ENCODE results near the gene ANKRD33B. TPM values are rescaled to one million over a fixed set of nuclear protein-coding genes. Genes with fewer than 3 reads are reported as not detected.

ANKRD33B gene
- total RNA-seq, 1 experiment from 2014 or later, result 9.6 TPM

DNA sequence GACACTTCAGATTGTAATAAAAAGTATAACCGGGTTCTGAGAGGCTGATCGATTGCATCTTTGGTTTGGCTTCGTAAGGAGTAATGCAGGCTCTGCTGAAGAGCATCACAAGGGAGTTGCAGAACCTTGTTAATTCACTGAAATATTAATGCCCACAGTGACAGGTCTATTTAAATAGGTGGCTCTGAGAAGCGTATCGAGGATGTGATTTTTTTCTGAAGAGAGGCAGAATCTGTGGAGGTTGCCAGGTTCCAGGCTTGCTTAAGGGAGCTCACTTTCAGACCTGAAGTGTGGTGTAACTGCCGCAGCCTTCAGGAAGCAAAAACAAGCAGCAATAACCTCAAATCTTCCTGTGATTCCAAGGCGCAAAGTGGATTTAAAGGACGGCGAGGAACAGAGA is 80.3 kb downstream of the ANKRD33B start:
- Histone ChIP-seq H3K4me3 (no peak overlapping the region), H3K27me3 (no peaks in the 10 kb centered on the region), H3K9me3 (no peaks in the 10 kb centered on the region), H3K36me3 (peaks cover 59% of the 10 kb centered on the region)
- no peak for DNase-seq

DNA sequence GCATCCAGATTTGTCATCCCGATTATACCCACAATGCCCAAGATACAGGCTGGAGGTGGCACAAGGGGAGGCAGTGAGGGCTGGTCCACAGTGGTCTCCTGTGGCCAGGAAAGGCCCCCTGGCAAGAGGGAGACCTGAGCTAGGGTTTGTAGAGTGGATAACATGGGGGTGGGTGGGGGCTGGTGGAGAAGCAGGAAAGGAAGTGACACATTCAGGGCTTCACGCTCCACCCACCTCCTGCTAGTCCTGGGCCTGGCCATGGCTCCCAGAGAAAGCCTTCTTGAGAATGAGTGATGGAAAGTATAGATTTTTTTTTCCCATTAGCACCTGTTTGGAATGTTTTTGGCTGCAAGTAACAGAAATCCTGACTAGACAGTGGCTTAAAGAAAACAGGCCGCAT is 81.3 kb downstream of the ANKRD33B start:
- H3K9me3 ChIP-seq, result no peaks in the 10 kb centered on the region
- H3K27me3 ChIP-seq, result no peaks in the 10 kb centered on the region
- H3K4me3 ChIP-seq, result no peak overlapping the region
- peaks cover 58% of the 10 kb centered on the region for H3K36me3 ChIP-seq
- no peak for DNase-seq

- no peaks in the 10 kb centered on the region for H3K27me3 ChIP-seq
- H3K36me3 ChIP-seq, result peaks cover 60% of the 10 kb centered on the region
- no peak overlapping the region for H3K4me3 ChIP-seq
- DNase-seq, result no peak
- no peaks in the 10 kb centered on the region for H3K9me3 ChIP-seq
Measured at GRCh38 chr5:10645671-10646070, 81.8 kb downstream of the ANKRD33B start.

DNA sequence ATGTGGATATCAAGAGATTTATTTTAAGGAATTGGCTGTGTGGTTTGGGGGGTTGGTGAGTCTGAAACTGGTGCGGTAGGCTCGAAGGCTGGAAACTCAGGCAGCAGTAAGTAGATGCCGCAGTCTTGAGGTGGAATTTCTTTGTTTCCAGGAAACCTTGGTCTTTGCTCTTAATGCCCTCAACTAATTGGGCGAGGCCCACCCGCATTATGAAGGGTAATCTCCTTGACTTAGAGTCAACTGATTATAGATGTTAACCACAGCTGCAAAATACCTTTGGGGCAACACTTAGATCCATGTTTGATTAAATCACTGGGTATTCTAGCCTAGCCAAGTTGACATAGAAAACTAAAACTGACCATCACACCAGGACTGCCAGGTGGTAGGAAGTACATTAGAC is 83.8 kb downstream of the ANKRD33B start:
- Histone ChIP-seq H3K9me3 (no peaks in the 10 kb centered on the region), H3K27me3 (no peaks in the 10 kb centered on the region), H3K4me3 (no peak overlapping the region), H3K36me3 (peaks cover 66% of the 10 kb centered on the region)
- no peak for DNase-seq

DNA sequence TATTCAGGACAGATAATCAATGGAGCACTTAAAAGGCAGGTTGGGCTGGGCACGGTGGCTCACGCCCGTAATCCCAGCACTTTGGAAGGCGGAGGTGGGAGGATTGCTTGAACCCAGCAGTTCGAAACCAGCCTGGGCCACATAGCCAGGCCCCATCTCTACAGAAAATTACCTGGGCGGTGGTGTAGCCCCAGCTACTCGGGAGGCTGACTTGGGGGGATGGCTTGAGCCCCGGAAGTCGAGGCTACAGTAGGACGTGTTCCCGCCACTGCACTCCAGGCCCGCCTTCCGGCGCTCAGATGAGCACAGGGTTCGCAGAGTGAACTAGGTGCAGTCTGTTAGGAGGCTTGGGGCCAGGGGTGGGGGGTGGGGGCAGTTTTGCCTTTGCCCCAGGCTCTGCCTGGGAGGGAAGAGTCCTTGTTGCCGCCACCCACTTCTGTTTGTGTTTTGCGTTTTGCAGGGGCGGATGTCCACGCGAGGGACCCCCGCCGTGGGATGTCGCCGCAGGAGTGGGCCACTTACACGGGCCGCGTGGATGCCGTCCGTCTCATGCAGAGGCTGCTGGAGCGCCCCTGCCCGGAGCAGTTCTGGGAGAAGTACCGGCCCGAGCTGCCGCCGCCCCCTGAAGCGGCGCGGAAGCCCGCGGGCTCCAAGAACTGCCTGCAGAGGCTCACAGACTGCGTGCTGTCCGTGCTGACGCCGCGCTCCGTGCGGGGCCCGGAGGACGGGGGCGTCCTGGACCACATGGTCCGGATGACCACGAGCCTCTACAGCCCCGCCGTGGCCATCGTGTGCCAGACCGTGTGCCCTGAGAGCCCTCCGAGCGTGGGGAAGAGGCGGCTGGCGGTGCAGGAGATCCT is 85.2 kb downstream of the ANKRD33B start:
- no peaks in the 10 kb centered on the region for H3K9me3 ChIP-seq
- H3K36me3 ChIP-seq, result peaks cover 72% of the 10 kb centered on the region
- H3K4me3 ChIP-seq, result no peak overlapping the region
- DNase-seq, result no peak
- H3K27me3 ChIP-seq, result no peaks in the 10 kb centered on the region

- no peak for DNase-seq
- H3K36me3 ChIP-seq, result peaks cover 80% of the 10 kb centered on the region
- H3K9me3 ChIP-seq, result no peaks in the 10 kb centered on the region
- H3K4me3 ChIP-seq, result no peak overlapping the region
- H3K27me3 ChIP-seq, result no peaks in the 10 kb centered on the region
Measured at GRCh38 chr5:10649666-10650380, 86.0 kb downstream of the ANKRD33B start.

- H3K4me3 ChIP-seq, result no peak overlapping the region
- peaks cover 80% of the 10 kb centered on the region for H3K36me3 ChIP-seq
- H3K27me3 ChIP-seq, result no peaks in the 10 kb centered on the region
- H3K9me3 ChIP-seq, result no peaks in the 10 kb centered on the region
- DNase-seq, result peak; percentile 37
Measured at GRCh38 chr5:10652151-10652550, 88.3 kb downstream of the ANKRD33B start.

DNA sequence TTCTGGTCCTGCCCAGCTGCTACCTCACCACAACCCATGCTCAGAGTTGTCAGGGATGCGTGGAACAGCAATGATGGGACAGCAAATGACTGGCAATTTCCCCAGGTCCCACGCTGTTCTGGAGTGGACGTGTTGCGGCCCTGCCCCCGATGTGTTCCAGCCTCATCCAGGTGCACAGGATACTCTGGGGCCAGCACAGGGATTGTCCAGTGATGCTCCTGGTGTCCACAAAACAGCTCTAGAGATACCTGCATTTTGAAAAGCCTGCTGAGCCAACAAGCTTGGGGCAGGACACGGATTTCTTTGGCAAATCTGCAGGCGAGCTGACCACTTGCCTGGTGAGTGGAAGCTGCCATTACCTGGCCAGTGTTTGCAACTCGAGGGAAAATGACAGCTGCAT is 88.7 kb downstream of the ANKRD33B start:
- H3K9me3 ChIP-seq, result no peaks in the 10 kb centered on the region
- peaks cover 77% of the 10 kb centered on the region for H3K36me3 ChIP-seq
- H3K27me3 ChIP-seq, result no peaks in the 10 kb centered on the region
- H3K4me3 ChIP-seq, result no peak overlapping the region
- DNase-seq, result no peak

DNA sequence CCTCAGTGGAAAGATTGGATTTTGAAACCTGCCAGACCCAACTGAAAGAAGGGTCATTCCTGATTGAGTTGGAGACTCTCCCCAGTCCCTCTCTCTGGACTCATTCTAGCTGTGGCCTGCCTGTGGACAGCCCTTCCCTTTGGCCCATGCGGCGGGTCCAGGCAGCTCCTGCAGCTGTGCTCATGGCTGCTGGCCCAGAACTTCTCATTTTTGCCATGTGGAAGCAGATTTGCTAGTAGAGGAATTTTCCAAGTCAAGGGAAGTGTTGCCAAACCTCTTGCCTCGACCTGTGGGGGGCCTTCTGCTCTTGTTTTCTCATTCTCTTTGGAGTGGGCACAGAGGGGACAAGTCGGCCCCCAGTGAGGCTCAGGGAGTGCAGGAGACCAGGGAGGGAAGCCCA is 89.2 kb downstream of the ANKRD33B start:
- Histone ChIP-seq H3K36me3 (peaks cover 78% of the 10 kb centered on the region), H3K4me3 (no peak overlapping the region), H3K27me3 (no peaks in the 10 kb centered on the region), H3K9me3 (no peaks in the 10 kb centered on the region)
- peak; percentile 69 for DNase-seq

GRCh38 chr5:10653751-10654400 is 90.0 kb downstream of the ANKRD33B start:
- no peaks in the 10 kb centered on the region for H3K9me3 ChIP-seq
- no peak overlapping the region for H3K4me3 ChIP-seq
- H3K27me3 ChIP-seq, result no peaks in the 10 kb centered on the region
- no peak for DNase-seq
- peaks cover 74% of the 10 kb centered on the region for H3K36me3 ChIP-seq

GRCh38 chr5:10654566-10654965 is 90.7 kb downstream of the ANKRD33B start:
- Histone ChIP-seq H3K36me3 (peaks cover 74% of the 10 kb centered on the region), H3K9me3 (no peaks in the 10 kb centered on the region), H3K4me3 (no peak overlapping the region), H3K27me3 (no peaks in the 10 kb centered on the region)
- DNase-seq, result no peak

DNA sequence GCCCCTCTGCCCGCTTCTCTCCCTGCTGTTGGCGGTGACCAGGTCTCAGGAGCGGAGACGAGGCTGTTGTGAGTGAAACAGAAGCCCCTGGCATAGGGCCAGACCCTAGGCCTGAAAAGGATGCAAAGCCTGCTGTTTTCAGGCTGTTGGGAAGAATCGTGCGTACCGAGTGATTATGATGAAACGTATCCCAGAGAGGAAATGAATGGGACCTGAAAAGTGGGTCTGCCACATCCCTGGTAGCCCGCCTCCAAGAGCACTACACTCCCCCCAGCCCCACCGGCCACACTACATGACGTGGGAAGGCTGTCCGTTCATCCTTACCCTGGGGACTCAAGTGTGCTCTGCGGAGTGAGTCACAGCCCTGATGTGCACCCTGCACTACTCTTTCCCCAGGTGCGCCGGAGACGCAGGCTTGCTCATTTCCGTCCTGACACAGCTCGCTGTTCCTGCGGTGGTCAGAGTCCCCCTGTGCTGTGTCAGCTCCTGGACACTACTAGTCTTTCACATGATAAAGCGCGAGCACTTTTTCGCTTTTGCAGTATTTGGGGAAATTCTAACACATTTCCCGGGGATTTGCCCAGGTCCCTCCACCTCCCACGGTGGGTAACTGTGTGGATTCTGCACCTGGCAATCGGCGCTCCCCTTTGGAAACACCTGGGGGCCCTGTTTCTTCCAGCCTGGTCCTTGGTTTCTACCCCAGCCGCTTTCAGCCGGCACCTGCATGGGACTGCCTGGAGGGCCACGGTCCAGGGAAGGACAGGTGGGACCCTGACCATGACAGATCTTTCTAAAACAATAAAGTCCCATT is 91.5 kb downstream of the ANKRD33B start:
- Histone ChIP-seq H3K27me3 (no peaks in the 10 kb centered on the region), H3K4me3 (no peak overlapping the region), H3K9me3 (no peaks in the 10 kb centered on the region), H3K36me3 (peaks cover 72% of the 10 kb centered on the region)
- DNase-seq, result no peak

GRCh38 chr5:10655972-10656830 is 92.3 kb downstream of the ANKRD33B start:
- Histone ChIP-seq H3K27me3 (no peaks in the 10 kb centered on the region), H3K4me3 (no peak overlapping the region), H3K36me3 (peaks cover 63% of the 10 kb centered on the region), H3K9me3 (no peaks in the 10 kb centered on the region)
- peak; percentile 58 for DNase-seq

- DNase-seq, result no peak
- H3K27me3 ChIP-seq, result no peaks in the 10 kb centered on the region
- H3K4me3 ChIP-seq, result no peak overlapping the region
- H3K36me3 ChIP-seq, result peaks cover 43% of the 10 kb centered on the region
- no peaks in the 10 kb centered on the region for H3K9me3 ChIP-seq
Measured at GRCh38 chr5:10658265-10658664, 94.4 kb downstream of the ANKRD33B start.

DNA sequence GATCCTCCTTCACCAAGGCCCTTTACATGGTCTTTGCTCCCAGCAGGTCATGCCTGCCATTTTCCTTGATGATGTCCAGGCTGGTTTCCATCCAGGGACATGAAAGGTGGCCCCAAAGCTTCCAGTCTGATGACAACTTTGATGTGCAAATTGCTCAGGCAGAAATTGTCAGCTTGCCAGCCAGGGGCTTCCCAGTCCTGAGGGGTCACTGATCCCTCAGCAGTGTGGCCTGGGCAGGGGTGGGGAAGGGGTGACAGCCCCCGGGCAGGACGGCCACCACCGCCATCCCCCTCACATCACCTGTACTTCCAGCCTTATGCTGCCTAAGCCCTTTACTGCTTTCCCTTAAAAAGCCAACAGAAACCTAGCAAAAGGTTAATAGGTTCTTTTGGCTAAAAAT is 96.3 kb downstream of the ANKRD33B start:
- H3K9me3 ChIP-seq, result no peaks in the 10 kb centered on the region
- H3K36me3 ChIP-seq, result peaks cover 24% of the 10 kb centered on the region
- H3K4me3 ChIP-seq, result no peak overlapping the region
- no peak for DNase-seq
- H3K27me3 ChIP-seq, result no peaks in the 10 kb centered on the region

All from MG63 (cell line).